ENCODE results near the gene SBK3. TPM values are rescaled to one million over a fixed set of nuclear protein-coding genes. Genes with fewer than 3 reads are reported as not detected.

SBK3 gene
- total and polyA plus RNA-seq, 2 of the 8 experiments (the other 6 are each of a cell fraction or from before 2014, with no cell fraction given), result 0.76 to 1.5 TPM

- Histone ChIP-seq H3K27ac (ENCODE audit: low read depth, low read length) (no peak overlapping the region), H3K4me1 (replicated peaks in 1 of 4; ENCODE audit: control insufficient read depth in 3 of 4, insufficient read depth in 4 of 4, low read length in 3 of 4) (no peaks in the 10 kb centered on the region), H3K56ac (replicated peaks; ENCODE audit: insufficient read length, low read depth, low read length) (no peak overlapping the region), H2BK120ac (replicated peaks; ENCODE audit: low read depth, low read length) (no peak overlapping the region), H3K36me3 (ENCODE audit: control insufficient read depth in 2 of 4, insufficient read depth in 4 of 4, low read length in 3 of 4) (peaks cover 0 to 3% (median 0%) of the 10 kb centered on the region in 4 experiments; a peak in 1 of 8 replicates), H2AFZ (ENCODE audit: low read length) (no peak overlapping the region), H3K27me3 (replicated peaks in 1 of 4; ENCODE audit: control insufficient read depth in 3 of 4, extremely low read depth in 1 of 4, insufficient read depth in 3 of 4, low read length in 3 of 4) (peaks cover 11 to 23% (median 17%) of the 10 kb centered on the region in 4 experiments), H2BK12ac (ENCODE audit: low read depth, low read length) (no peak overlapping the region), H3K9ac (replicated peaks in 1 of 4; ENCODE audit: extremely low read depth in 1 of 4, low read depth in 3 of 4, low read length in 3 of 4) (no peak overlapping the region), H2BK15ac (ENCODE audit: low read length) (no peak overlapping the region), H4K5ac (ENCODE audit: insufficient read length, low read depth, low read length) (no peak overlapping the region), H4K8ac (ENCODE audit: extremely low read depth, insufficient read depth, low read length) (no peak overlapping the region), H3K79me1 (ENCODE audit: low read depth, low read length) (no peaks in the 10 kb centered on the region), H4K91ac (replicated peaks; ENCODE audit: insufficient read length, low read length) (no peak overlapping the region), H2BK20ac (ENCODE audit: low read length) (no peak overlapping the region), H2BK5ac (ENCODE audit: low read depth, low read length) (no peak overlapping the region), H3K4me2 (ENCODE audit: insufficient read depth in 1 of 2, low read depth in 2 of 2, low read length in 2 of 2) (no peak overlapping the region), H3K79me2 (ENCODE audit: control insufficient read depth in 1 of 2, insufficient read depth in 2 of 2, low read length in 2 of 2) (no peaks in the 10 kb centered on the region), H3K4me3 (ENCODE audit: extremely low read depth in 1 of 4, insufficient read depth in 2 of 4, low read depth in 3 of 4, low read length in 4 of 4) (no peak overlapping the region), H4K20me1 (replicated peaks in 1 of 2; ENCODE audit: control insufficient read depth in 1 of 2, insufficient read depth in 2 of 2, low read length in 2 of 2) (no peaks in the 10 kb centered on the region), H3K9me3 (ENCODE audit: insufficient read depth in 2 of 2, low read depth in 1 of 2, low read length in 1 of 2) (peaks cover 8 to 9% of the 10 kb centered on the region in 2 experiments; a peak in 3 of 4 replicates), H3K18ac (ENCODE audit: extremely low read depth, low read length) (no peak overlapping the region), H2AK5ac (ENCODE audit: low read depth, low read length) (no peak overlapping the region), H3K23ac (ENCODE audit: insufficient read length) (no peak overlapping the region), H3K4ac (replicated peaks; ENCODE audit: insufficient read length, low read depth, low read length) (no peak overlapping the region), H3K14ac (ENCODE audit: insufficient read length) (no peak overlapping the region), H3K23me2 (ENCODE audit: low read depth, low read length) (no peaks in the 10 kb centered on the region)
- ChIA-PET POLR2A (ENCODE audit: partially characterized antibody) (interaction anchor here (1.3 to 2.6 kb wide), 3 partner anchors 20 to 98 kb away, joined by 4 to 15 read pairs (median 5); partner anchors contain the start of genes FIZ1, NAT14 and UBE2S), CTCF (ENCODE audit: partially characterized antibody) (interaction anchor here (0.6 to 2.7 kb wide), 26 partner anchors 8 to 300 kb away, joined by 3 to 31 read pairs (median 7); partner anchors contain the start of genes NAT14 and ZNF628)
- no peak for FAIRE-seq
- no peak for DNase-seq (ENCODE audit: low read depth in 1 of 2, low spot score in 2 of 2)
- 82% methylated on average over 11 of the region's 11 CpGs; no CpG with 5 or more reads in 1 of the 2 experiments for WGBS, 2 experiments (ENCODE audit: extremely low coverage in 1 of 2, insufficient coverage in 1 of 2, insufficient read length in 1 of 2, insufficient replicate concordance in 2 of 2, low coverage in 1 of 2, low lambda C conversion rate in 2 of 2, missing lambda C conversion rate in 1 of 2)
- TF ChIP-seq SRF (IDR thresholded peaks at IDR 0.05; ENCODE audit: low read depth, low read length) (no peak), POLR2AphosphoS5 (IDR thresholded peaks at IDR 0.05; ENCODE audit: low read depth, low read length) (no peak), ASH2L (IDR thresholded peaks at IDR 0.05; ENCODE audit: low read length) (no peak), NRF1 (IDR thresholded peaks at IDR 0.05; ENCODE audit: low read depth, low read length) (no peak), TAF1 (IDR thresholded peaks at IDR 0.05; ENCODE audit: low read depth, low read length) (no peak), RBBP5 (IDR thresholded peaks at IDR 0.05; ENCODE audit: borderline replicate concordance, low read depth, low read length) (no peak), RNF2 (IDR thresholded peaks at IDR 0.05; ENCODE audit: borderline replicate concordance, low read depth, low read length, missing control alignments, poor library complexity, severe bottlenecking) (no peak), CHD1 (IDR thresholded peaks at IDR 0.05; ENCODE audit: low read depth, low read length) (no peak), SUZ12 (IDR thresholded peaks at IDR 0.05; ENCODE audit: low read length) (no peak), BCL11A (IDR thresholded peaks at IDR 0.05; ENCODE audit: low read depth in 2 of 2, low read length in 2 of 2) (no peak), GABPA (IDR thresholded peaks at IDR 0.05; ENCODE audit: borderline replicate concordance, insufficient read depth, low read length) (no peak), SAP30 (IDR thresholded peaks at IDR 0.05; ENCODE audit: insufficient read depth, insufficient replicate concordance, low read length) (no peak)
These were observed 40.4 kb downstream of the SBK3 start for GRCh38 chr19:55504981-55505380.
